T-helper 1 cell treated with Interleukin-12 subunit alpha and Interleukin-12 subunit beta and Interleukin-4 antibody, amounts not matched to agents 30 μg/mL and 1 μg/mL, for 36 hours (primary cell): Measurements from ENCODE around the gene ADCY7.

ENCODE experiments used
- H3K27ac Mint-ChIP-seq: one replicate; pipeline ENCODE4 v1.8.0; 2021; ENCODE audit warnings: mild to moderate bottlenecking, mixed read lengths
- H3K27me3 Mint-ChIP-seq: one replicate; pipeline ENCODE4 v1.8.0; 2021; ENCODE audit warnings: low read depth, mixed read lengths
- H3K36me3 Mint-ChIP-seq: one replicate; pipeline ENCODE4 v1.8.0; 2021; ENCODE audit warnings: low read depth, mixed read lengths
- H3K4me1 Mint-ChIP-seq: one replicate; pipeline ENCODE4 v1.8.0; 2021; ENCODE audit warnings: low read depth, mixed read lengths
- H3K4me3 Mint-ChIP-seq: one replicate; pipeline ENCODE4 v1.8.0; 2021; ENCODE audit warnings: mild to moderate bottlenecking, moderate library complexity, mixed read lengths
- H3K9me3 Mint-ChIP-seq: one replicate; pipeline ENCODE4 v1.8.0; 2021; ENCODE audit warnings: mixed read lengths

ADCY7 gene

GRCh38 chr16:50259334-50260205 is 6.8 kb upstream of the ADCY7 start:
- Mint-ChIP-seq H3K4me1 (peaks cover 25% of the 10 kb centered on the region), H3K27ac (no peak overlapping the region), H3K9me3 (no peaks in the 10 kb centered on the region), H3K36me3 (peaks cover under 1% of the 10 kb centered on the region), H3K27me3 (peaks cover 30% of the 10 kb centered on the region), H3K4me3 (no peak overlapping the region)

- peaks cover 3% of the 10 kb centered on the region for H3K36me3 Mint-ChIP-seq
- no peaks in the 10 kb centered on the region for H3K9me3 Mint-ChIP-seq
- no peak overlapping the region for H3K27ac Mint-ChIP-seq
- H3K4me1 Mint-ChIP-seq, result peaks cover 32% of the 10 kb centered on the region
- H3K4me3 Mint-ChIP-seq, result no peak overlapping the region
- H3K27me3 Mint-ChIP-seq, result peaks cover 27% of the 10 kb centered on the region
These were observed 5.9 kb upstream of the ADCY7 start for GRCh38 chr16:50260206-50261159.

GRCh38 chr16:50261160-50261706 is 5.1 kb upstream of the ADCY7 start:
- Mint-ChIP-seq H3K4me1 (peaks cover 38% of the 10 kb centered on the region), H3K27ac (no peak overlapping the region), H3K36me3 (peaks cover 3% of the 10 kb centered on the region), H3K9me3 (no peaks in the 10 kb centered on the region), H3K27me3 (peaks cover 20% of the 10 kb centered on the region), H3K4me3 (no peak overlapping the region)

GRCh38 chr16:50261707-50262235 is 4.6 kb upstream of the ADCY7 start:
- Mint-ChIP-seq H3K9me3 (no peaks in the 10 kb centered on the region), H3K36me3 (peaks cover 3% of the 10 kb centered on the region), H3K27ac (no peak overlapping the region), H3K4me1 (peaks cover 40% of the 10 kb centered on the region), H3K4me3 (no peak overlapping the region), H3K27me3 (peaks cover 17% of the 10 kb centered on the region)

GRCh38 chr16:50263060-50263909 is 3.1 kb upstream of the ADCY7 start:
- Mint-ChIP-seq H3K36me3 (peaks cover 9% of the 10 kb centered on the region), H3K4me3 (peak overlapping the region; percentile 19), H3K4me1 (peaks cover 48% of the 10 kb centered on the region), H3K27ac (peak overlapping the region; percentile 68), H3K9me3 (no peaks in the 10 kb centered on the region), H3K27me3 (peaks cover 13% of the 10 kb centered on the region)

GRCh38 chr16:50263940-50264929 is 2.1 kb upstream of the ADCY7 start:
- peaks cover 16% of the 10 kb centered on the region for H3K36me3 Mint-ChIP-seq
- no peaks in the 10 kb centered on the region for H3K9me3 Mint-ChIP-seq
- H3K27ac Mint-ChIP-seq, result peak overlapping the region; percentile 68
- H3K4me3 Mint-ChIP-seq, result peak overlapping the region; percentile 19
- peaks cover 8% of the 10 kb centered on the region for H3K27me3 Mint-ChIP-seq
- H3K4me1 Mint-ChIP-seq, result peaks cover 56% of the 10 kb centered on the region

GRCh38 chr16:50265260-50265659 is 1.1 kb upstream of the ADCY7 start:
- Mint-ChIP-seq H3K27ac (peak overlapping the region; percentile 86), H3K9me3 (no peaks in the 10 kb centered on the region), H3K36me3 (peaks cover 19% of the 10 kb centered on the region), H3K27me3 (peaks cover 3% of the 10 kb centered on the region), H3K4me1 (peaks cover 61% of the 10 kb centered on the region), H3K4me3 (peak overlapping the region; percentile 69)

- Mint-ChIP-seq H3K4me3 (peak overlapping the region; percentile 95), H3K9me3 (no peaks in the 10 kb centered on the region), H3K36me3 (peaks cover 19% of the 10 kb centered on the region), H3K27me3 (no peaks in the 10 kb centered on the region), H3K4me1 (peaks cover 66% of the 10 kb centered on the region), H3K27ac (peak overlapping the region; percentile 95)
These were observed 525 bp upstream of the ADCY7 start for GRCh38 chr16:50265716-50266336.

- no peaks in the 10 kb centered on the region for H3K27me3 Mint-ChIP-seq
- H3K36me3 Mint-ChIP-seq, result peaks cover 23% of the 10 kb centered on the region
- H3K27ac Mint-ChIP-seq, result peak overlapping the region; percentile 95
- no peaks in the 10 kb centered on the region for H3K9me3 Mint-ChIP-seq
- peak overlapping the region; percentile 95 for H3K4me3 Mint-ChIP-seq
- peaks cover 69% of the 10 kb centered on the region for H3K4me1 Mint-ChIP-seq
These were observed 840 bp downstream of the ADCY7 start for GRCh38 chr16:50267151-50267631.

- Mint-ChIP-seq H3K27me3 (no peaks in the 10 kb centered on the region), H3K4me1 (peaks cover 71% of the 10 kb centered on the region), H3K27ac (peak overlapping the region; percentile 95), H3K4me3 (peak overlapping the region; percentile 95), H3K9me3 (no peaks in the 10 kb centered on the region), H3K36me3 (peaks cover 28% of the 10 kb centered on the region)
These were observed 1.3 kb downstream of the ADCY7 start for GRCh38 chr16:50267651-50268050.

- no peaks in the 10 kb centered on the region for H3K9me3 Mint-ChIP-seq
- peak overlapping the region; percentile 95 for H3K4me3 Mint-ChIP-seq
- no peaks in the 10 kb centered on the region for H3K27me3 Mint-ChIP-seq
- H3K36me3 Mint-ChIP-seq, result peaks cover 32% of the 10 kb centered on the region
- H3K4me1 Mint-ChIP-seq, result peaks cover 73% of the 10 kb centered on the region
- peak overlapping the region; percentile 74 for H3K27ac Mint-ChIP-seq
These were observed 2.0 kb downstream of the ADCY7 start for GRCh38 chr16:50268352-50268751.

GRCh38 chr16:50269061-50269705 is 2.8 kb downstream of the ADCY7 start:
- peak overlapping the region; percentile 39 for H3K4me3 Mint-ChIP-seq
- H3K9me3 Mint-ChIP-seq, result no peaks in the 10 kb centered on the region
- H3K27ac Mint-ChIP-seq, result no peak overlapping the region
- peaks cover 33% of the 10 kb centered on the region for H3K36me3 Mint-ChIP-seq
- H3K27me3 Mint-ChIP-seq, result no peaks in the 10 kb centered on the region
- peaks cover 72% of the 10 kb centered on the region for H3K4me1 Mint-ChIP-seq
